GM23338 (cell line): ENCODE data around the gene HERPUD1. TPM values are rescaled to one million over a fixed set of nuclear protein-coding genes. Genes with fewer than 3 reads are reported as not detected.
"Not testable (repeated sequence)": the region's sequence is repeated elsewhere in the genome, so short reads cannot be mapped to it uniquely, and the experiment has no call there.

Source experiments
- ATAC-seq: fragments of 200-7000 bp; cut with Tn5 transposase; 3 replicates; pipeline ENCODE4 v1.9.1; 2020
- DNase-seq: peaks from one replicate; pipeline ENCODE4 v3.0.0-alpha.2; 2015; ENCODE audit warnings: low spot score
- H2AFZ ChIP-seq: fragments of 200-600 bp; sonication (generic); 2 replicates; pipeline ENCODE4 v1.8.0; 2016; ENCODE audit warnings: antibody characterized with exemption, mild to moderate bottlenecking, moderate library complexity
- H3F3A ChIP-seq: fragments of 200-600 bp; sonication (generic); replicated peaks from 2 replicates; pipeline ENCODE4 v1.8.0; 2017; ENCODE audit warnings: antibody characterized with exemption, mixed run types, low read depth
- H3K27ac ChIP-seq: fragments of 200-600 bp; sonication (generic); 2 replicates; pipeline ENCODE4 v1.6.1; 2016; ENCODE audit warnings: low read depth
- H3K27me3 ChIP-seq: fragments of 200-600 bp; sonication (generic); 2 replicates; pipeline ENCODE4 v1.8.0; 2016; ENCODE audit warnings: mild to moderate bottlenecking, mixed run types, moderate library complexity; ENCODE audit not compliant: insufficient read depth
- H3K36me3 ChIP-seq: fragments of 200-600 bp; sonication (generic); 2 replicates; pipeline ENCODE4 v1.8.0; 2016; ENCODE audit warnings: mild to moderate bottlenecking; ENCODE audit not compliant: insufficient read depth
- H3K4me1 ChIP-seq: fragments of 200-600 bp; sonication (generic); 2 replicates; pipeline ENCODE4 v1.8.0; 2016; ENCODE audit warnings: mild to moderate bottlenecking, moderate library complexity; ENCODE audit not compliant: insufficient read depth
- H3K4me2 ChIP-seq: fragments of 200-600 bp; sonication (generic); 2 replicates; pipeline ENCODE4 v1.7.1; 2017; ENCODE audit warnings: mixed run types
- H3K4me3 ChIP-seq: fragments of 200-600 bp; sonication (generic); 2 replicates; pipeline ENCODE4 v1.6.1; 2016; ENCODE audit warnings: mixed run types
- H3K79me2 ChIP-seq: fragments of 200-600 bp; sonication (generic); replicated peaks from 2 replicates; pipeline ENCODE4 v1.8.0; 2017; ENCODE audit warnings: mild to moderate bottlenecking; ENCODE audit not compliant: insufficient read depth
- H3K9me2 ChIP-seq: fragments of 200-600 bp; sonication (generic); 2 replicates; pipeline ENCODE4 v1.8.0; 2017; ENCODE audit not compliant: insufficient read depth
- H4K20me1 ChIP-seq: fragments of 200-600 bp; sonication (generic); replicated peaks from 2 replicates; pipeline ENCODE4 v1.8.0; 2017; ENCODE audit warnings: mild to moderate bottlenecking; ENCODE audit not compliant: insufficient read depth
- H3K27ac Mint-ChIP-seq: 2 replicates; pipeline ENCODE4 v1.8.0; 2020; ENCODE audit warnings: inconsistent platforms, mild to moderate bottlenecking, moderate library complexity, mixed read lengths
- H3K27me3 Mint-ChIP-seq: 3 replicates; pipeline ENCODE4 v1.8.0; 2022; ENCODE audit warnings: low read depth, mild to moderate bottlenecking, moderate library complexity, mixed read lengths, inconsistent platforms; ENCODE audit not compliant: insufficient read depth, poor library complexity
- H3K36me3 Mint-ChIP-seq: 3 replicates; pipeline ENCODE4 v1.8.0; 2021; ENCODE audit warnings: low read depth, mild to moderate bottlenecking, inconsistent platforms, moderate library complexity, mixed read lengths
- H3K4me1 Mint-ChIP-seq: 3 replicates; pipeline ENCODE4 v1.8.0; 2020; ENCODE audit warnings: mild to moderate bottlenecking, inconsistent platforms, mixed read lengths
- H3K4me3 Mint-ChIP-seq: 3 replicates; pipeline ENCODE4 v1.8.0; 2021; ENCODE audit warnings: moderate library complexity, mild to moderate bottlenecking, inconsistent platforms, mixed read lengths
- H3K9me3 Mint-ChIP-seq: 3 replicates; pipeline ENCODE4 v1.8.0; 2020; ENCODE audit warnings: moderate library complexity, mild to moderate bottlenecking, inconsistent platforms, mixed read lengths
- CREB1 ChIP-seq: fragments of 250-450 bp; sonication (Bioruptor Pico); IDR thresholded peaks from 2 replicates; pipeline ENCODE4 v1.5.0; 2020; ENCODE audit warnings: low read depth, mild to moderate bottlenecking, moderate library complexity
- JUNB ChIP-seq: IDR thresholded peaks from one replicate; pipeline ENCODE4 v1.6.1; 2016; ENCODE audit warnings: antibody characterized with exemption; ENCODE audit not compliant: unreplicated experiment
- NANOG ChIP-seq: IDR thresholded peaks from 2 replicates; pipeline ENCODE4 v1.6.1; 2016; ENCODE audit warnings: antibody characterized with exemption, borderline replicate concordance
- REST ChIP-seq: IDR thresholded peaks from one replicate; pipeline ENCODE4 v1.6.1; 2018; ENCODE audit warnings: antibody characterized with exemption; ENCODE audit not compliant: unreplicated experiment
- polyA plus RNA-seq: library from polyadenylated mRNA; unstranded; fragments of >200 nt; fragmentation: Nextera tagmentation; extraction: Ambion mirVana; gene quantifications from 2 replicates; pipeline ENCODE4 v1.2.1, GENCODE V29; 2016
- total RNA-seq: library from RNA; depleted of rRNA; stranded (reverse); fragments of >200 nt; shearing (Covaris generic); gene quantifications from 2 replicates; pipeline ENCODE4 v1.2.3, GENCODE V29; 2014
- TF ChIP-seq, protein P1 (sequence below): fragments of 250-450 bp; sonication (Bioruptor Pico); IDR thresholded peaks from 2 replicates; pipeline ENCODE4 v1.5.0; 2020; ENCODE audit warnings: mild to moderate bottlenecking, moderate library complexity

The HERPUD1 gene
- total and polyA plus RNA-seq, 2 experiments from 2014 or later = 41.1 to 44.1 TPM

GRCh38 chr16:56884026-56884582 is 47.8 kb upstream of the HERPUD1 start:
- Mint-ChIP-seq H3K36me3 (peaks cover 16% of the 10 kb centered on the region), H3K4me3 (no peak overlapping the region)
- H4K20me1 ChIP-seq = no peaks in the 10 kb centered on the region

GRCh38 chr16:56884929-56885328 is 47.0 kb upstream of the HERPUD1 start:
- H2AFZ ChIP-seq, H3K36me3 ChIP-seq, H3K79me2 ChIP-seq, H3K4me3 Mint-ChIP-seq, ATAC-seq, H3K4me3 ChIP-seq, H3K27ac Mint-ChIP-seq, H3F3A ChIP-seq, H3K27ac ChIP-seq, H3K27me3 Mint-ChIP-seq, H3K4me1 Mint-ChIP-seq, H3K4me2 ChIP-seq, H4K20me1 ChIP-seq, H3K4me1 ChIP-seq, H3K27me3 ChIP-seq, H3K9me2 ChIP-seq, DNase-seq: not testable (repeated sequence)
- Mint-ChIP-seq H3K36me3 (peaks cover 16% of the 10 kb centered on the region), H3K9me3 (peaks cover 37% of the 10 kb centered on the region)

More at GRCh38 chr16:56884026-56884582, 47.8 kb upstream of the HERPUD1 start:
- Histone ChIP-seq H3K4me2 (no peak overlapping the region), H3K9me2 (no peaks in the 10 kb centered on the region), H3F3A (no peaks in the 10 kb centered on the region), H3K4me1 (no peaks in the 10 kb centered on the region), H2AFZ (no peak overlapping the region), H3K79me2 (no peaks in the 10 kb centered on the region), H3K27ac (no peak overlapping the region), H3K4me3 (no peak overlapping the region), H3K36me3 (no peaks in the 10 kb centered on the region), H3K27me3 (no peaks in the 10 kb centered on the region)
- no peak for ATAC-seq
- Mint-ChIP-seq H3K9me3 (peaks cover 37% of the 10 kb centered on the region), H3K27me3 (peaks cover 5% of the 10 kb centered on the region), H3K4me1 (no peaks in the 10 kb centered on the region), H3K27ac (no peak overlapping the region)
- TF ChIP-seq REST = no peak
- TF ChIP-seq JUNB = no peak
- TF ChIP-seq, protein P1, sequence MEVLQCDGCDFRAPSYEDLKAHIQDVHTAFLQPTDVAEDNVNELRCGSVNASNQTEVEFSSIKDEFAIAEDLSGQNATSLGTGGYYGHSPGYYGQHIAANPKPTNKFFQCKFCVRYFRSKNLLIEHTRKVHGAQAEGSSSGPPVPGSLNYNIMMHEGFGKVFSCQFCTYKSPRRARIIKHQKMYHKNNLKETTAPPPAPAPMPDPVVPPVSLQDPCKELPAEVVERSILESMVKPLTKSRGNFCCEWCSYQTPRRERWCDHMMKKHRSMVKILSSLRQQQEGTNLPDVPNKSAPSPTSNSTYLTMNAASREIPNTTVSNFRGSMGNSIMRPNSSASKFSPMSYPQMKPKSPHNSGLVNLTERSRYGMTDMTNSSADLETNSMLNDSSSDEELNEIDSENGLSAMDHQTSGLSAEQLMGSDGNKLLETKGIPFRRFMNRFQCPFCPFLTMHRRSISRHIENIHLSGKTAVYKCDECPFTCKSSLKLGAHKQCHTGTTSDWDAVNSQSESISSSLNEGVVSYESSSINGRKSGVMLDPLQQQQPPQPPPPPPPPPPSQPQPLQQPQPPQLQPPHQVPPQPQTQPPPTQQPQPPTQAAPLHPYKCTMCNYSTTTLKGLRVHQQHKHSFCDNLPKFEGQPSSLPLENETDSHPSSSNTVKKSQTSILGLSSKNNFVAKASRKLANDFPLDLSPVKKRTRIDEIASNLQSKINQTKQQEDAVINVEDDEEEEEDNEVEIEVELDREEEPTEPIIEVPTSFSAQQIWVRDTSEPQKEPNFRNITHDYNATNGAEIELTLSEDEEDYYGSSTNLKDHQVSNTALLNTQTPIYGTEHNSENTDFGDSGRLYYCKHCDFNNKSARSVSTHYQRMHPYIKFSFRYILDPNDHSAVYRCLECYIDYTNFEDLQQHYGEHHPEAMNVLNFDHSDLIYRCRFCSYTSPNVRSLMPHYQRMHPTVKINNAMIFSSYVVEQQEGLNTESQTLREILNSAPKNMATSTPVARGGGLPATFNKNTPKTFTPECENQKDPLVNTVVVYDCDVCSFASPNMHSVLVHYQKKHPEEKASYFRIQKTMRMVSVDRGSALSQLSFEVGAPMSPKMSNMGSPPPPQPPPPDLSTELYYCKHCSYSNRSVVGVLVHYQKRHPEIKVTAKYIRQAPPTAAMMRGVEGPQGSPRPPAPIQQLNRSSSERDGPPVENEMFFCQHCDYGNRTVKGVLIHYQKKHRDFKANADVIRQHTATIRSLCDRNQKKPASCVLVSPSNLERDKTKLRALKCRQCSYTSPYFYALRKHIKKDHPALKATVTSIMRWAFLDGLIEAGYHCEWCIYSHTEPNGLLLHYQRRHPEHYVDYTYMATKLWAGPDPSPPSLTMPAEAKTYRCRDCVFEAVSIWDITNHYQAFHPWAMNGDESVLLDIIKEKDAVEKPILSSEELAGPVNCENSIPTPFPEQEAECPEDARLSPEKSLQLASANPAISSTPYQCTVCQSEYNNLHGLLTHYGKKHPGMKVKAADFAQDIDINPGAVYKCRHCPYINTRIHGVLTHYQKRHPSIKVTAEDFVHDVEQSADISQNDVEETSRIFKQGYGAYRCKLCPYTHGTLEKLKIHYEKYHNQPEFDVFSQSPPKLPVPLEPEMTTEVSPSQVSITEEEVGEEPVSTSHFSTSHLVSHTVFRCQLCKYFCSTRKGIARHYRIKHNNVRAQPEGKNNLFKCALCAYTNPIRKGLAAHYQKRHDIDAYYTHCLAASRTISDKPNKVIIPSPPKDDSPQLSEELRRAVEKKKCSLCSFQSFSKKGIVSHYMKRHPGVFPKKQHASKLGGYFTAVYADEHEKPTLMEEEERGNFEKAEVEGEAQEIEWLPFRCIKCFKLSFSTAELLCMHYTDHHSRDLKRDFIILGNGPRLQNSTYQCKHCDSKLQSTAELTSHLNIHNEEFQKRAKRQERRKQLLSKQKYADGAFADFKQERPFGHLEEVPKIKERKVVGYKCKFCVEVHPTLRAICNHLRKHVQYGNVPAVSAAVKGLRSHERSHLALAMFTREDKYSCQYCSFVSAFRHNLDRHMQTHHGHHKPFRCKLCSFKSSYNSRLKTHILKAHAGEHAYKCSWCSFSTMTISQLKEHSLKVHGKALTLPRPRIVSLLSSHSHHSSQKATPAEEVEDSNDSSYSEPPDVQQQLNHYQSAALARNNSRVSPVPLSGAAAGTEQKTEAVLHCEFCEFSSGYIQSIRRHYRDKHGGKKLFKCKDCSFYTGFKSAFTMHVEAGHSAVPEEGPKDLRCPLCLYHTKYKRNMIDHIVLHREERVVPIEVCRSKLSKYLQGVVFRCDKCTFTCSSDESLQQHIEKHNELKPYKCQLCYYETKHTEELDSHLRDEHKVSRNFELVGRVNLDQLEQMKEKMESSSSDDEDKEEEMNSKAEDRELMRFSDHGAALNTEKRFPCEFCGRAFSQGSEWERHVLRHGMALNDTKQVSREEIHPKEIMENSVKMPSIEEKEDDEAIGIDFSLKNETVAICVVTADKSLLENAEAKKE = no peak
- TF ChIP-seq NANOG = no peak
- no peak for TF ChIP-seq CREB1
- DNase-seq = no peak
